IMR-90 (cell line): ENCODE data around the gene RNPEPL1. TPM values are rescaled to one million over a fixed set of nuclear protein-coding genes. Genes with fewer than 3 reads are reported as not detected.

Experiments
- ATAC-seq: fragments of 200-7000 bp; cut with Tn5 transposase; 2 replicates; pipeline ENCODE4 v1.9.1; 2020; ENCODE audit warnings: low read depth, mild to moderate bottlenecking, moderate library complexity
- BruUV-seq: library from RNA; stranded (reverse); fragments of 400-500 nt; replicated peaks from 2 replicates; lab custom pipeline; 2021; lab: Mats Ljungman, UMichigan
- CTCF ChIA-PET: fragments of 300-600 bp; formaldehyde crosslinking; extraction: SDS; loops from one replicate; lab custom pipeline; 2021; ENCODE audit warnings: antibody characterized with exemption; lab: Yijun Ruan, JAX
- POLR2A ChIA-PET: fragments of 300-600 bp; sonication (Branson Sonifier 250); formaldehyde crosslinking; loops from one replicate; lab custom pipeline; 2022; ENCODE audit warnings: antibody characterized with exemption; ENCODE audit not compliant: unreplicated experiment; lab: Charles Lee
- DNase-seq: peaks from one replicate; pipeline ENCODE4 v3.0.0; 2013
- H2AFZ ChIP-seq: replicated peaks from 2 replicates; pipeline ENCODE3; 2013; ENCODE audit warnings: low read length, mild to moderate bottlenecking; ENCODE audit not compliant: poor library complexity
- H2AK5ac ChIP-seq: 2 replicates; pipeline ENCODE4 v1.6.1; 2013; ENCODE audit warnings: low read depth, low read length, inconsistent platforms
- H2AK9ac ChIP-seq: replicated peaks from 2 replicates; pipeline ENCODE3; 2013; ENCODE audit warnings: mild to moderate bottlenecking, low read depth, low read length, moderate library complexity; ENCODE audit not compliant: poor library complexity
- H2BK120ac ChIP-seq: 2 replicates; pipeline ENCODE4 v1.6.1; 2013; ENCODE audit warnings: low read depth, low read length, inconsistent platforms
- H2BK15ac ChIP-seq: 3 replicates; pipeline ENCODE4 v1.6.1; 2013; ENCODE audit warnings: low read depth, low read length, inconsistent platforms
- H2BK20ac ChIP-seq: 2 replicates; pipeline ENCODE4 v1.6.1; 2013; ENCODE audit warnings: low read depth, mild to moderate bottlenecking, inconsistent platforms, low read length, moderate library complexity
- H2BK5ac ChIP-seq: 2 replicates; pipeline ENCODE4 v1.6.1; 2013; ENCODE audit warnings: mild to moderate bottlenecking, low read depth, low read length, inconsistent platforms; ENCODE audit not compliant: poor library complexity, severe bottlenecking
- H3K14ac ChIP-seq: replicated peaks from 2 replicates; pipeline ENCODE4 v1.6.1; 2013; ENCODE audit warnings: low read depth, low read length, inconsistent platforms
- H3K18ac ChIP-seq: 2 replicates; pipeline ENCODE4 v1.6.1; 2013; ENCODE audit warnings: low read depth, low read length, control low read depth
- H3K23ac ChIP-seq: 2 replicates; pipeline ENCODE4 v1.6.1; 2013; ENCODE audit warnings: low read depth, low read length, inconsistent platforms
- H3K27ac ChIP-seq: 2 replicates; pipeline ENCODE4 v1.5.1; 2013; ENCODE audit warnings: mild to moderate bottlenecking, control low read depth, low read length; ENCODE audit not compliant: insufficient read depth
- H3K27me3 ChIP-seq: 2 replicates; pipeline ENCODE4 v1.6.1; 2013; ENCODE audit warnings: low read length; ENCODE audit not compliant: control insufficient read depth, insufficient read depth
- H3K36me3 ChIP-seq: 2 replicates; pipeline ENCODE4 v1.6.1; 2013; ENCODE audit warnings: low read length, mixed read lengths; ENCODE audit not compliant: control insufficient read depth, insufficient read depth
- H3K4ac ChIP-seq: 2 replicates; pipeline ENCODE4 v1.6.1; 2013; ENCODE audit warnings: low read depth, low read length, inconsistent platforms
- H3K4me1 ChIP-seq: 2 replicates; pipeline ENCODE4 v1.6.1; 2013; ENCODE audit warnings: low read length, mixed read lengths; ENCODE audit not compliant: control insufficient read depth, insufficient read depth
- H3K4me2 ChIP-seq: 2 replicates; pipeline ENCODE4 v1.6.1; 2013; ENCODE audit warnings: low read depth, mild to moderate bottlenecking, control low read depth, low read length, moderate library complexity
- H3K4me3 ChIP-seq: 2 replicates; pipeline ENCODE4 v1.5.1; 2013; ENCODE audit warnings: low read depth, mild to moderate bottlenecking, control low read depth, low read length, moderate library complexity; ENCODE audit not compliant: insufficient read depth
- H3K56ac ChIP-seq: 2 replicates; pipeline ENCODE4 v1.6.1; 2013; ENCODE audit warnings: low read length, inconsistent platforms; ENCODE audit not compliant: insufficient read depth; ENCODE audit errors: extremely low read depth
- H3K79me1 ChIP-seq, 2 experiments: 2 replicates each; pipeline ENCODE4 v1.6.1; 2013; ENCODE audit warnings: low read length in 2 of 2, inconsistent platforms in 1 of 2, low read depth in 1 of 2
- H3K9ac ChIP-seq: 2 replicates; pipeline ENCODE4 v1.6.1; 2013; ENCODE audit warnings: low read depth, low read length, control low read depth
- H3K9me1 ChIP-seq: 2 replicates; pipeline ENCODE4 v1.6.1; 2013; ENCODE audit warnings: low read length, inconsistent platforms; ENCODE audit not compliant: insufficient read depth
- H3K9me3 ChIP-seq: 2 replicates; pipeline ENCODE4 v1.6.1; 2013; ENCODE audit warnings: low read length; ENCODE audit not compliant: control insufficient read depth, insufficient read depth
- H4K20me1 ChIP-seq: 2 replicates; pipeline ENCODE4 v1.6.1; 2013; ENCODE audit warnings: low read length, inconsistent platforms; ENCODE audit not compliant: insufficient read depth
- H4K5ac ChIP-seq: 2 replicates; pipeline ENCODE4 v1.6.1; 2013; ENCODE audit warnings: mild to moderate bottlenecking, low read depth, low read length, control low read depth
- H4K8ac ChIP-seq, 2 experiments: 2 replicates each; pipeline ENCODE4 v1.6.1; 2013; ENCODE audit warnings: low read depth in 2 of 2, low read length in 2 of 2, control low read depth in 1 of 2, inconsistent platforms in 1 of 2
- H4K91ac ChIP-seq: 2 replicates; pipeline ENCODE4 v1.6.1; 2013; ENCODE audit warnings: low read depth, low read length, inconsistent platforms; ENCODE audit not compliant: insufficient read depth
- BHLHE40 ChIP-seq: fragments of 150-350 bp; IDR thresholded peaks from 2 replicates; pipeline ENCODE4 v1.6.1; 2016; ENCODE audit warnings: mild to moderate bottlenecking, low read depth, low read length
- CEBPB ChIP-seq: IDR thresholded peaks from 2 replicates; pipeline ENCODE4 v1.6.1; 2012; ENCODE audit warnings: low read depth, low read length, improper control_type of control experiment
- CHD1 ChIP-seq: IDR thresholded peaks from 2 replicates; pipeline ENCODE4 v1.6.1; 2012; ENCODE audit warnings: low read depth, low read length, improper control_type of control experiment
- FOS ChIP-seq: fragments of 150-350 bp; IDR thresholded peaks from 2 replicates; pipeline ENCODE4 v1.6.1; 2016; ENCODE audit warnings: low read depth, low read length
- MAFK ChIP-seq: IDR thresholded peaks from 2 replicates; pipeline ENCODE4 v1.6.1; 2012; ENCODE audit warnings: low read depth, low read length, improper control_type of control experiment
- MAZ ChIP-seq: IDR thresholded peaks from 2 replicates; pipeline ENCODE4 v1.6.1; 2012; ENCODE audit warnings: low read depth, mild to moderate bottlenecking, low read length, improper control_type of control experiment, moderate library complexity, borderline replicate concordance
- MXI1 ChIP-seq: IDR thresholded peaks from 2 replicates; pipeline ENCODE4 v1.6.1; 2012; ENCODE audit warnings: low read depth, mild to moderate bottlenecking, low read length, moderate library complexity, borderline replicate concordance
- NFE2L2 ChIP-seq: fragments of 150-350 bp; IDR thresholded peaks from 2 replicates; pipeline ENCODE4 v1.6.1; 2016; ENCODE audit warnings: low read depth, mild to moderate bottlenecking, low read length
- POLR2A ChIP-seq: IDR thresholded peaks from 2 replicates; pipeline ENCODE4 v1.6.1; 2012; ENCODE audit warnings: mild to moderate bottlenecking, low read depth, low read length
- RAD21 ChIP-seq: IDR thresholded peaks from 2 replicates; pipeline ENCODE4 v1.6.1; 2012; ENCODE audit warnings: low read length, improper control_type of control experiment
- RCOR1 ChIP-seq: IDR thresholded peaks from 2 replicates; pipeline ENCODE4 v1.6.1; 2012; ENCODE audit warnings: mild to moderate bottlenecking, low read length, improper control_type of control experiment; ENCODE audit not compliant: insufficient replicate concordance
- RFX5 ChIP-seq: IDR thresholded peaks from 2 replicates; pipeline ENCODE4 v1.8.0; 2012; ENCODE audit warnings: low read depth, mild to moderate bottlenecking, low read length, moderate library complexity
- SMC3 ChIP-seq: fragments of 150-350 bp; IDR thresholded peaks from 2 replicates; pipeline ENCODE4 v1.6.1; 2016; ENCODE audit warnings: low read depth, mild to moderate bottlenecking, antibody characterized with exemption, low read length, moderate library complexity
- WGBS, 2 experiments: methylation state at CpG; one replicate each; pipeline versions ENCODE4 v1.1.5 to v1.1.7; 2013; ENCODE audit warnings: missing lambda C conversion rate in 2 of 2; ENCODE audit not compliant: insufficient read length in 1 of 2; ENCODE audit errors: extremely low coverage in 2 of 2; 5-methylcytosine and 5-hydroxymethylcytosine counted together
- dilution Hi-C: fragments of 300-500 bp; cut with HindIII; formaldehyde crosslinking; loops from one replicate; pipeline ENCODE4 v1.14.3; 2018; ENCODE audit warnings: low sequenced_read_pairs; ENCODE audit not compliant: unreplicated experiment
- in situ Hi-C: fragments of 300-500 bp; cut with MboI; formaldehyde crosslinking; loops from 3 replicates; pipeline ENCODE4 v1.14.3; 2019; ENCODE audit warnings: low sequenced_read_pairs, inconsistent platforms, mixed read lengths
- intact Hi-C: fragments of 100-400 bp; cut with micrococcal nuclease; formaldehyde crosslinking; loops from 2 replicates; pipeline ENCODE4 v1.10.0; 2022
- polyA plus RNA-seq, 3 experiments: library from polyadenylated mRNA; depleted of rRNA; stranded (reverse); fragments of >200 nt; gene quantifications; 2 replicates each; pipeline ENCODE4 v1.2.3, GENCODE V29; 2012; ENCODE audit warnings: low replicate concordance in 1 of 3
- total RNA-seq: library from RNA; depleted of rRNA; stranded (reverse); fragments of >200 nt; gene quantifications from 2 replicates; pipeline ENCODE4 v1.2.3, GENCODE V29; 2012
- TF ChIP-seq, protein P1 (sequence below): conservative IDR thresholded peaks from 2 replicates; pipeline ENCODE4 v1.5.1; 2012; ENCODE audit warnings: mild to moderate bottlenecking, low read depth, low read length, improper control_type of control experiment
- TF ChIP-seq, protein P2 (sequence below): fragments of 150-350 bp; IDR thresholded peaks from 2 replicates; pipeline ENCODE4 v1.6.1; 2017; ENCODE audit warnings: mild to moderate bottlenecking, antibody characterized with exemption, low read length, low read depth
- TF ChIP-seq, protein P3 (sequence below): fragments of 150-350 bp; IDR thresholded peaks from 2 replicates; pipeline ENCODE4 v1.6.1; 2016; ENCODE audit warnings: low read depth, mild to moderate bottlenecking, low read length, moderate library complexity, borderline replicate concordance

RNPEPL1 gene
- total and polyA plus RNA-seq, 2 of the 4 experiments (the other 2 are of a cell fraction): 3.8 to 18.7 TPM

DNA sequence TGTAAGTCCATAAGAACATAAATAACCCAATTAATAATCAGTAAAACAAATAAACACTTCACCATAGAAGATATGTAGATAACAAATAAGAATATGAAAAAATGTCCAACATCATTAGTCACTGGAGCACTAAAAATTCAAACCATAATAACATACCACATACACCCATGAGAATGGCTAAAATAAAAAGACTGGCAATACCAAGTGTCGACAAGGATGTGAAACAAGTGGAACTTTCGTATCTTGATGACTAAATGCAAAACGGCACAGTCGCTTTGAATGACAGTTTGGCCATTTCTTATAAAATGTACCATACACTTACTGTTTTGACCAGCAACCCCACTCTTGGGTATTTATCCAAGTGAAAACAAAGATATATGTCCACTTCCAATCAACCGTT, 37.2 kb upstream of the RNPEPL1 start:
- Histone ChIP-seq H3K18ac (no peak overlapping the region), H3K23ac (no peak overlapping the region), H2BK20ac (no peak overlapping the region), H3K27ac (no peak overlapping the region), H3K27me3 (no peaks in the 10 kb centered on the region), H3K14ac (no peak overlapping the region), H3K9me3 (peaks cover 11% of the 10 kb centered on the region), H2BK15ac (no peak overlapping the region), H2AFZ (no peak overlapping the region), H3K4me2 (no peak overlapping the region), H4K8ac (no peak overlapping the region), H2BK5ac (no peak overlapping the region), H2AK9ac (no peak overlapping the region), H3K4me3 (no peak overlapping the region), H2AK5ac (no peak overlapping the region), H4K5ac (no peak overlapping the region), H2BK120ac (no peak overlapping the region), H3K9ac (no peak overlapping the region), H3K9me1 (no peaks in the 10 kb centered on the region), H4K20me1 (no peaks in the 10 kb centered on the region), H3K56ac (no peak overlapping the region), H4K91ac (no peak overlapping the region), H3K4me1 (no peaks in the 10 kb centered on the region), H3K79me1 (peaks cover 0 to 7% of the 10 kb centered on the region in 2 experiments; a peak in 2 of 4 replicates), H3K36me3 (0 out of 2 replicates have a peak, but pooled peaks cover 1% of the 10 kb centered on the region), H3K4ac (no peak overlapping the region)
- ATAC-seq: no peak
- CTCF ChIA-PET: no interaction called here
- no peak for DNase-seq
- BruUV-seq: no TSS peak
- no peak for TF ChIP-seq POLR2A
- no peak for TF ChIP-seq BHLHE40
- TF ChIP-seq RCOR1: no peak
- no peak for TF ChIP-seq CHD1
- no peak for TF ChIP-seq MXI1
- no peak for TF ChIP-seq RFX5
- no peak for TF ChIP-seq NFE2L2
- TF ChIP-seq SMC3: no peak
- TF ChIP-seq FOS: no peak
- no peak for TF ChIP-seq RAD21
- no peak for TF ChIP-seq CEBPB
- no peak for TF ChIP-seq MAZ
- TF ChIP-seq, protein P1, sequence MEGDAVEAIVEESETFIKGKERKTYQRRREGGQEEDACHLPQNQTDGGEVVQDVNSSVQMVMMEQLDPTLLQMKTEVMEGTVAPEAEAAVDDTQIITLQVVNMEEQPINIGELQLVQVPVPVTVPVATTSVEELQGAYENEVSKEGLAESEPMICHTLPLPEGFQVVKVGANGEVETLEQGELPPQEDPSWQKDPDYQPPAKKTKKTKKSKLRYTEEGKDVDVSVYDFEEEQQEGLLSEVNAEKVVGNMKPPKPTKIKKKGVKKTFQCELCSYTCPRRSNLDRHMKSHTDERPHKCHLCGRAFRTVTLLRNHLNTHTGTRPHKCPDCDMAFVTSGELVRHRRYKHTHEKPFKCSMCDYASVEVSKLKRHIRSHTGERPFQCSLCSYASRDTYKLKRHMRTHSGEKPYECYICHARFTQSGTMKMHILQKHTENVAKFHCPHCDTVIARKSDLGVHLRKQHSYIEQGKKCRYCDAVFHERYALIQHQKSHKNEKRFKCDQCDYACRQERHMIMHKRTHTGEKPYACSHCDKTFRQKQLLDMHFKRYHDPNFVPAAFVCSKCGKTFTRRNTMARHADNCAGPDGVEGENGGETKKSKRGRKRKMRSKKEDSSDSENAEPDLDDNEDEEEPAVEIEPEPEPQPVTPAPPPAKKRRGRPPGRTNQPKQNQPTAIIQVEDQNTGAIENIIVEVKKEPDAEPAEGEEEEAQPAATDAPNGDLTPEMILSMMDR: no peak
- TF ChIP-seq MAFK: no peak
- TF ChIP-seq, protein P2, sequence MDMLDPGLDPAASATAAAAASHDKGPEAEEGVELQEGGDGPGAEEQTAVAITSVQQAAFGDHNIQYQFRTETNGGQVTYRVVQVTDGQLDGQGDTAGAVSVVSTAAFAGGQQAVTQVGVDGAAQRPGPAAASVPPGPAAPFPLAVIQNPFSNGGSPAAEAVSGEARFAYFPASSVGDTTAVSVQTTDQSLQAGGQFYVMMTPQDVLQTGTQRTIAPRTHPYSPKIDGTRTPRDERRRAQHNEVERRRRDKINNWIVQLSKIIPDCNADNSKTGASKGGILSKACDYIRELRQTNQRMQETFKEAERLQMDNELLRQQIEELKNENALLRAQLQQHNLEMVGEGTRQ: no peak
- TF ChIP-seq, protein P3, sequence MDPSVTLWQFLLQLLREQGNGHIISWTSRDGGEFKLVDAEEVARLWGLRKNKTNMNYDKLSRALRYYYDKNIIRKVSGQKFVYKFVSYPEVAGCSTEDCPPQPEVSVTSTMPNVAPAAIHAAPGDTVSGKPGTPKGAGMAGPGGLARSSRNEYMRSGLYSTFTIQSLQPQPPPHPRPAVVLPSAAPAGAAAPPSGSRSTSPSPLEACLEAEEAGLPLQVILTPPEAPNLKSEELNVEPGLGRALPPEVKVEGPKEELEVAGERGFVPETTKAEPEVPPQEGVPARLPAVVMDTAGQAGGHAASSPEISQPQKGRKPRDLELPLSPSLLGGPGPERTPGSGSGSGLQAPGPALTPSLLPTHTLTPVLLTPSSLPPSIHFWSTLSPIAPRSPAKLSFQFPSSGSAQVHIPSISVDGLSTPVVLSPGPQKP: no peak
- dilution Hi-C loops (no loop called here), in situ Hi-C loops (no loop called here), intact Hi-C loops (no loop called here)
- POLR2A ChIA-PET: no interaction called here
- WGBS, 2 experiments: 94% methylated on average over 3 of the region's 5 CpGs; no CpG with 5 or more reads in 1 of the 2 experiments
